CD1c-positive myeloid dendritic cell (primary cell): ENCODE measurements around the gene HSPA1B.

ENCODE experiments used
- DNase-seq: peaks from one replicate; pipeline ENCODE4 v3.0.0-alpha.2; 2016; ENCODE audit errors: extremely low spot score

HSPA1B gene

DNA sequence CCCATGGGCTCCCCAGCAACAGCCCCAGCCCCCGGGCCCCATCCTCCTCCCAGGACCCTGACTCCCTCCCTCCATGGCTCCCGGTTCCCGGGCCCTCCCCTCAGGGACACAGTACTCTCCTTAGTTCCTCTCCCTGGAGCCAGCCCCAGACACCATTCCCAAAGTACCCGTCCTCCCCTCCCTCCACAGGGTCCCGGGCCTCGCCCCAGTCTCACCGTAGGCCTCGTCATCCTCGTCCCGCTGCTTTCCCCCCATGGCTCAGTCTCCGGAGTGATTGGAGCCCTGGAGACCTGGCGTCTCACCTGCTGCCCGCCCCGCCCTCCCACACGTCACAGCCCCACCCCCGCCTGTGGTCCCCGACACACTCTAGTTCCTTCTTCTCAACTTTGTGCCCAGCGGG, 51.2 kb downstream of the HSPA1B start, which contains the start of gene SLC44A4:
Gene SLC44A4, minus strand, starts transcription at position 272 of the 400 bp plus-strand sequence. Its CDS starts 17 bp downstream, at position 255.
- no peak for DNase-seq

DNA sequence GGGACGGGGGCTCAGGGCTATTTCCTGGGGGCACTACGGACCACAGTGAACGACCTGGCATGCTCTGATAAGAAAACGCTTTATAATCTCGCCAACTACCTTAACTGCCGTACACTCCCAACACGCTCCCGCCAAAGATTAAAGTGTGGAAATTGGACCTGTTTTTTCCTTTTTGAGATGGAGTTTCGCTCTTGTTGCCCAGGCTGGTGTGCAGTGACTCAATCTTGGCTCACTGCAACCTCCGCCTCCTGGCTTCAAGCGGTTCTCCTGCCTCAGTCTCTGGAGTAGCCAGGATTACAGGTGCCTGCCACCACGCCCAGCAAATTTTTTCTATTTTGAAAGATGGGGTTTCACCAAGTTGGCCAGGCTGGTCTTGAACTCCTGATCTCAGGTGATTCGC, 51.6 kb downstream of the HSPA1B start:
- no peak for DNase-seq
